Body of pancreas (tissue), 4 donors: Measurements from ENCODE around the gene SYVN1. TPM values are rescaled to one million over a fixed set of nuclear protein-coding genes. Genes with fewer than 3 reads are reported as not detected.
A peak's percentile ranks its signal among the peaks of the same experiment; 100 is the strongest.

Experiments used
- ATAC-seq: fragments of 150-250 bp; one replicate; pipeline ENCODE4 v1.9.1; 2016
- DNase-seq, 4 donors: peaks; one replicate each; pipeline ENCODE4 v3.0.0-alpha.2; 2019
- H3K27ac ChIP-seq, 4 donors: fragments of 200-600 bp; sonication (generic); 1 replicate in 3 of 4; 2 replicates in 1 of 4; pipeline versions ENCODE4 v1.5.1 to v1.6.1; 2016 to 2019; ENCODE audit warnings: mild to moderate bottlenecking in 1 of 4, mixed read lengths in 1 of 4, moderate library complexity in 1 of 4
- H3K27me3 ChIP-seq, 2 donors: fragments of 200-600 bp; sonication (generic); one replicate each; pipeline ENCODE4 v1.6.0; 2016; ENCODE audit warnings: mild to moderate bottlenecking in 1 of 2
- H3K36me3 ChIP-seq, 2 donors: fragments of 200-600 bp; sonication (generic); replicated peaks in 1 of 2; 2 replicates each; pipeline ENCODE4 v1.5.1; 2016; ENCODE audit warnings: low read depth in 2 of 2; ENCODE audit not compliant: insufficient read depth in 1 of 2
- H3K4me1 ChIP-seq: fragments of 200-600 bp; sonication (generic); one replicate; pipeline ENCODE4 v1.6.0; 2016
- H3K4me3 ChIP-seq, 2 donors: fragments of 200-600 bp; sonication (generic); 1 replicate in 1 of 2; 2 replicates in 1 of 2; pipeline ENCODE4 v1.5.1; 2016 to 2019
- H3K9me3 ChIP-seq, 3 donors: fragments of 200-600 bp; sonication (generic); 1 replicate in 2 of 3; 2 replicates in 1 of 3; pipeline ENCODE4 v1.5.1; 2016
- CTCF ChIP-seq, 7 experiments: fragments of 450-650 bp in 4 of 7; fragments of 200-600 bp in 3 of 7; sonication (generic) in 3 of 7; IDR thresholded peaks; one replicate each; pipeline ENCODE4 v1.5.1; 2016 to 2019; ENCODE audit warnings: antibody characterized with exemption in 7 of 7
- POLR2A ChIP-seq, 3 donors: fragments of 450-650 bp; IDR thresholded peaks; one replicate each; pipeline ENCODE4 v1.6.1; 2016; ENCODE audit warnings: antibody characterized with exemption in 3 of 3, mild to moderate bottlenecking in 2 of 3
- WGBS, 2 donors: methylation state at CpG; one replicate each; pipeline ENCODE4 v1.1.5; 2017; 5-methylcytosine and 5-hydroxymethylcytosine counted together
- intact Hi-C: fragments of 100-400 bp; cut with DNase I; formaldehyde crosslinking; loops from one replicate; pipeline ENCODE4 v1.15.1; 2023
- total RNA-seq, 2 donors: library from RNA; depleted of rRNA; stranded (reverse); fragments of >200 nt; gene quantifications; one replicate each; pipeline ENCODE4 v1.1.0, GENCODE V29; 2016

SYVN1 gene
- total RNA-seq, 2 donors from 2014 or later = 41.0 to 97.2 TPM

GRCh38 chr11:65133724-65134123 lies 595 bp downstream of the SYVN1 start:
- no peaks in the 10 kb centered on the region for H3K9me3 ChIP-seq
- ATAC-seq (no peak), DNase-seq (peak in 3 of 4 donors; percentile 52 to 64 (median 54))
- 0 to 2% methylated on average over 11 to 19 of the region's 20 CpGs for WGBS, 2 donors
- peaks cover 21 to 31% of the 10 kb centered on the region in 2 donors for H3K36me3 ChIP-seq
- peak overlapping the region; percentile 98 to 100 (median 99) for H3K27ac ChIP-seq
- H3K4me1 ChIP-seq = peaks cover 49% of the 10 kb centered on the region
- intact Hi-C loops = loop anchor here (5.0 kb wide), 1 partner anchor 54 kb away; no protein-coding TSS in a partner anchor
- no peaks in the 10 kb centered on the region for H3K27me3 ChIP-seq
- TF ChIP-seq CTCF (IDR thresholded peaks at IDR 0.05) (no peak), POLR2A (IDR thresholded peaks at IDR 0.05) (no peak)
- H3K4me3 ChIP-seq = peak overlapping the region; percentile 63 to 83

- no peak for TF ChIP-seq CTCF (IDR thresholded peaks at IDR 0.05)
- TF ChIP-seq POLR2A (IDR thresholded peaks at IDR 0.05) = peak; percentile 25 to 61 (median 57)
- intact Hi-C loops = loop anchor here (5.0 kb wide), 1 partner anchor 54 kb away; no protein-coding TSS in a partner anchor
- ATAC-seq = peak; percentile 16
- peaks cover 49% of the 10 kb centered on the region for H3K4me1 ChIP-seq
- H3K36me3 ChIP-seq = peaks cover 27 to 35% of the 10 kb centered on the region in 2 donors
- no peaks in the 10 kb centered on the region for H3K9me3 ChIP-seq
- H3K27me3 ChIP-seq = no peaks in the 10 kb centered on the region
- 15 to 23% methylated on average over 13 to 18 of the region's 18 CpGs for WGBS, 2 donors
- H3K4me3 ChIP-seq = peak overlapping the region; percentile 63 to 83
- peak overlapping the region; percentile 98 to 100 (median 99) for H3K27ac ChIP-seq
- DNase-seq = peak; percentile 86 to 91 (median 91)
Observed at GRCh38 chr11:65132988-65133700, 1.2 kb downstream of the SYVN1 start.

- 28 to 36% methylated on average over 9 to 10 of the region's 10 CpGs for WGBS, 2 donors
- H3K9me3 ChIP-seq = no peaks in the 10 kb centered on the region
- DNase-seq = peak in 1 of 4 donors; percentile 11
- H3K36me3 ChIP-seq = peaks cover 30 to 41% of the 10 kb centered on the region in 2 donors
- peaks cover 49% of the 10 kb centered on the region for H3K4me1 ChIP-seq
- no peak overlapping the region for H3K4me3 ChIP-seq
- H3K27me3 ChIP-seq = no peaks in the 10 kb centered on the region
- TF ChIP-seq POLR2A (IDR thresholded peaks at IDR 0.05) (no peak), CTCF (IDR thresholded peaks at IDR 0.05) (no peak)
- no peak for ATAC-seq
- intact Hi-C loops = loop anchor here (5.0 kb wide), 1 partner anchor 55 kb away; no protein-coding TSS in a partner anchor
- peak overlapping the region in 3 of 4 donors; percentile 98 to 100 (median 99) for H3K27ac ChIP-seq
Observed at GRCh38 chr11:65132238-65132987, 1.9 kb downstream of the SYVN1 start.

GRCh38 chr11:65131895-65132237 lies 2.5 kb downstream of the SYVN1 start:
- WGBS, 2 donors = 28 to 58% methylated on average over 6 of the region's 6 CpGs
- peaks cover 30 to 46% of the 10 kb centered on the region in 2 donors for H3K36me3 ChIP-seq
- H3K27ac ChIP-seq = peak overlapping the region in 1 of 4 donors; percentile 98
- no peak overlapping the region for H3K4me3 ChIP-seq
- no peaks in the 10 kb centered on the region for H3K27me3 ChIP-seq
- peaks cover 48% of the 10 kb centered on the region for H3K4me1 ChIP-seq
- DNase-seq (peak in 1 of 4 donors; percentile 14), ATAC-seq (no peak)
- intact Hi-C loops = loop anchor here (5.0 kb wide), 1 partner anchor 55 kb away; no protein-coding TSS in a partner anchor
- TF ChIP-seq CTCF (IDR thresholded peaks at IDR 0.05) = no peak
- no peak for TF ChIP-seq POLR2A (IDR thresholded peaks at IDR 0.05)
- H3K9me3 ChIP-seq = no peaks in the 10 kb centered on the region
